GM19043 (cell line): ENCODE measurements around the gene ATP5PB.

Experiments used
- ATAC-seq: cut with Tn5 transposase; IDR thresholded peaks from one replicate; pipeline ENCODE4 v1.9.1; 2021; ENCODE audit warnings: low read depth; ENCODE audit not compliant: unreplicated experiment

The ATP5PB gene, protein sequence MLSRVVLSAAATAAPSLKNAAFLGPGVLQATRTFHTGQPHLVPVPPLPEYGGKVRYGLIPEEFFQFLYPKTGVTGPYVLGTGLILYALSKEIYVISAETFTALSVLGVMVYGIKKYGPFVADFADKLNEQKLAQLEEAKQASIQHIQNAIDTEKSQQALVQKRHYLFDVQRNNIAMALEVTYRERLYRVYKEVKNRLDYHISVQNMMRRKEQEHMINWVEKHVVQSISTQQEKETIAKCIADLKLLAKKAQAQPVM

DNA sequence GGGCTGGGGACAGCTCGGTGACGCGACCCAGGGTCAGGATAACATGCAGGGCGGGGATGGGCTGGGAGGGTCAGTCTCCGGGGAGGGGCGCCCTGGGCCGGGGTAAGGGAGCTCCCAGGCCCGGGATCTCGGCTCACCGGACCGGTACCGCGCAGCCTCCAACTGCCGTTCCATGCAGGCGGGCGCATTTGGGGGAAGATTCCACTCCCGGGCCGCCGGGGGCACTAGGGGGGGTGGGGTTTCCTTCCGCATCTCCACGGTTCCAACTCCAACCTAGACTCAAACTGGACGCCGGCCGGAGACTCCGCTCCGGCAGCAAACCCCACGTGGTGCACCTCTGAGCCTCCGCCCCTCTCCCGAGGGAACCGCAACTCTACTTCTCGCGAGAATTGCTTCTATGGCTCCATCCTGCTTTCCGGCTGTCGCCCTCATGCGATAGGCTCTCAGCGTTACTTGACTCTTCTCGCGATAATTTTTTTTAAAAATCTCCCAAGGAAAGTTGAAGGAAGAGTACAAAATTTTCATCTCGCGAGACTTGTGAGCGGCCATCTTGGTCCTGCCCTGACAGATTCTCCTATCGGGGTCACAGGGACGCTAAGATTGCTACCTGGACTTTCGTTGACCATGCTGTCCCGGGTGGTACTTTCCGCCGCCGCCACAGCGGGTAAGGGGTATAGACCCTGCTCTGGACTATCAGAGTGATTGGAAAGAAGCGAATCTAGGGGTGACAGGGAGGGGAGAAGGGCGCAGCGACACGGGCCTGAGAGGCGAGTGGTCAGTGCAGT, at the start of gene ATP5PB, which contains the start of gene WDR77:
ATP5PB (plus strand) TSS at position 547 of the 785 bp plus-strand sequence; CDS start at position 625, 78 bp downstream.
WDR77 (minus strand) TSS at position 339 of the 785 bp plus-strand sequence; CDS start at position 252, 87 bp downstream.
- ATAC-seq, result peak; percentile 87

DNA sequence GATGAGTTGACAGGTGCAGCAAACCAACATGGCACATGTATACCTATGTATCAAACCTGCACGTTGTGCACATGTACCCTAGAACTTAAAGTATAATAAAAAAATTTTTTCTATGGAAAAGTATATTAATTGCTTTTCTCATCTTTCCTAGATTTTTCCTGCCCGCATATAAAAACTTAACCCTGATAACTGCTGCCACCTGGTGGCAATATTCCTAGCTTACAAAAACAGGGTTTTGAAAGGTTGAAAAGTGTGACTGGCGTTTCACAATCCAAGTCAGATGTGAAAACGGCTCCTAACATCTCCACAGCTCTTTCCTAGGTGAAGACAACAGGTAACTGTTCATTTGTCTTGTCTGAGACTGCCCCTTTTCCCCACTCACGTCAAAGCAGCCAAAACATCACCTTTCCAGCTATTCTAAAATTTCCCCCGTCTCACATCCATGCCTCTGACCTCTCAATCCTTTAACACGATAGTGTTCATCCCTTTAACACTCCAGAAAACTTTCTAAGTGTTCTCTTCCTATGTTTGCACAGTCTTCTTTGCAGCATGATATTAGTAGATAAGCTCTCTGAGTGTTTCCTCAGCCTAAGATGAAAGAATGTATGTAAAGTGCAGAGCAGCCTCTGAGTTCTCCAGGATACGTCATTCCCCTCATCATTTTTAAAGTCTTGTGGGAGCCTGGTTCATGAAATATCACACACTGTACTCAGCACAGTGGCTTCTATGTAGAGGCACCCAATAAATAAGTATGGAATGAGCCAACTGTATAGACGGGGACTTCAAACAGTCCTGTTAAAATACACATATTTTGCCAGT, 49.3 kb upstream of the ATP5PB start:
- ATAC-seq, result no peak

DNA sequence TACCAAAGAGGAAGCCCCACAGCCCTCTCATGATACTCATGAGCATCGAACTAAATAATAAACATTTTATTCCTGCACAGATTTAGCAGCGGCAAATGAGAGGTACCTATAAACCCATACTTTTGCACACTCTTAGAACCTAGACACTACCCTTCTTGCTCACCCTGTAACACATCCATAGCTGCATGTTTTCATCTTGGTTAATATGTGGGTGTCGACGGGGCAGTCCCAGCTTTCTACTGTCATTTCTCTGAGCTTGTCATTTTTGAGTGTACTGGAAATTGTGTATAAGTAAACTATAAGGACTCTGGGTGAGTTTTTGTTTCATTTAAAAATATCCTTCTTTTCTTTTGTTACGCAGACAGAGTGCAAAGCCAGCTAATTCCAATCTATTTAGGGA, 47.2 kb upstream of the ATP5PB start:
- ATAC-seq, result no peak

DNA sequence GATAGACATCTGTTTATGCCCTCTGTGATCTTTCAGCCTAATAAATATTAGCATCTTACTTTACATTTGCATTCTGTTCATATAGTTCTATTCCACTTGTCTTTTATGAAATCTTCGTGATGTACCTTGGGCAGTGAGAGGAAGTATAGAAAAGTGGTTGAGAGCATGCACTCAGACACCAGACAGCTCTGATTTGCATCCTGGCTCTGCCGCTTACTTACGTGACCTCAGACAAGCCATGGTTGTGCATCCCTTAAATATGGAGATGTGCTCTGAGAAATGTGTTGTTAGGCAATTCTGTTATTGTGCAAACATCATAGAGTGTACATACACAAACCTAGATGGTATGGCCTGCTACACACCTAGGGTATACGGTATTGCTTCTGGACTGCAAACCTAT, 44.7 kb upstream of the ATP5PB start:
- no peak for ATAC-seq

DNA sequence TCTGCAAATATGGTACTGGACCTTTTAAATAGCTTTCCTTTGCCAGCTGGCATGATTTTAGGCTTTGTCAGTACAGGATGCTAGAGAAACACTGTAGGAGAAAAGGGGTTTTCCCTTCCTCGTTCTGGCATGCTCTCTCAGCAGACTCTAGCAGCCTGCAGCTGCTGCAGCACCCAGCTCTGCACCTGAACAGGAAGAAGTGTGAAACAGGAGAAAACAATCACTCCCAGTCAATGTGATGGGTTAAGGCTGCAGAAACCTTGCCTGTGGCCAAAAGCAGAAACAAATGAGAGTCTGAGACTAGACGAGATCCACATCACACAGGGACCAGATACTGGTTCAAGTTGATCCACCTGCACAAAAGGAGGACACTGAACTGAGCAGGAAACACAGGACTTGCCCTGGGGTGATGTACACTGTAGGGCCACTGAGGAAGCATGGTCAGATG, 42.9 kb upstream of the ATP5PB start:
- peak; percentile 95 for ATAC-seq

DNA sequence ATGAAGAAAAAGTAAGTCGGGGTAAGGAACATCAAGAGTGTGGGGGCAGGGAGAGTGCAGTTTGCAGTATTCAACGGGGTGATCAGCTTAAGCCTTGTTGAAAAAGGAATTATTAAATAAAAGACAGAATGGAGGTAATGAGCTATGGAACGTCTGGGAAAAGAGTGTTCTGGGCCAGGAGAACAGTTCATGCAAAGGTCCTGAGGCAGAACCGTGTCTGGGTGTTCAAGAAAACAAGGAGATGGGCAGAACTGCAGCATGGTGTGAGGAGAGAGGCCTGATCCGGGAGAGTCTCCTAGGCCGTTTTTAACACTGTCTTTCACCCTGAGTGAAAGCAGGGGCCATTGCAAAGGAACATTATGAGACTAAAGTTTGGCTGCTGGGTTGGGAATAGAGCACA, 42.0 kb upstream of the ATP5PB start:
- ATAC-seq, result no peak

DNA sequence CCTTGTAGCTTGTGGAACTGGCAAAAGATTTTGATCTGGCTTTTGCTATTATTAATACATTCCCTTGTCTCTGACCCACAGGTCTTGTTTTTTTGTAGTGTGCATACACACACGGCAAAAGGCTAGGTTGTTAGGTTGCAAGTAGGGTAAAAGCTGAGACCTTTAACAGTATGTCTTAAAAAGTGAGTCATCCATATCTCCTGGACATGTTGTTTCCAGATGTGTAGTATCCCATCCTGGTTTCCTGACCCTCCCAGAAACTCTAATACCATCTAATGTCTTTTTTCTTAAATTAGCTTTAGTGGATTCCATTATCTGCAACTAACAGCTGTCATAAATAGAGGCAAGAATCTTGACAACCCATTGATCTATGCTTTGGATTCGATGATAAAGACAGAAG, 36.4 kb upstream of the ATP5PB start:
- ATAC-seq, result no peak

DNA sequence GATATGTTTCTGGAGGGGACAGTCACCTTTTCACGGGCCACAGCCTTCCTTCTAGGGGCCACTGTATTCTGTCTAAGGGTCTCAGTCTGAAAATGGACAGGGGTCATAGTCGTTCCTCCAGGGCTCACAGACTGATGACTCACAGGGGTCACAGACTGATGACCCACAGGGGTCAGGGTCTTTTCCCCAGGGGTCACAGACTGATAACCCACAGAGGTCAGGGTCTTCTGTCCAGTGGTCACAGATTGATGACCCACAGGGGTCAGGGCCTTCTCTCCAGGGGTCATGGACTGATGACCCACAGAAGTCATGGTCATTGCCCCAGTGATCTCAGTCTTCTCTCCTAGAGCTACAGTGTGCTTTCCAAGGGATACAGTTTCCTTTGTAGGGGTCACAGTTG, 34.5 kb upstream of the ATP5PB start:
- no peak for ATAC-seq

DNA sequence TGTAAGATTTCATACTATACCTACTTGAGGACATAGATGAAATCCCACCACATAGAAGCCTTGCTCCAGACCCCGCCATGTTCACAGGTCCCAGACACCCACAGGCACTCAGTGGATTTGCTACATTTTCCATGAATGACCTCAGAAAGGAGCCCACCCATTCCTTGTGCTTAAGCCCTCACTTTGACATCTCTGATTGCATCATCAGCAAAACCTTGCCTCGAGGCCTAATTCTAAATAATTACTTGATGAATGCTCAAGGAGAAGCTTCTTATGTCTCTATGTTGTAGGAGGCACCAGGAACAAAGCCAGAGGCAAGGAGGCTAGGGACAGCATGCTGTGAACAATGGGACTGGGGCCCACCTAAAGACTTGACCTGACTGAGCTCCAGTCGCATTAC, 33.8 kb upstream of the ATP5PB start:
- ATAC-seq, result no peak

DNA sequence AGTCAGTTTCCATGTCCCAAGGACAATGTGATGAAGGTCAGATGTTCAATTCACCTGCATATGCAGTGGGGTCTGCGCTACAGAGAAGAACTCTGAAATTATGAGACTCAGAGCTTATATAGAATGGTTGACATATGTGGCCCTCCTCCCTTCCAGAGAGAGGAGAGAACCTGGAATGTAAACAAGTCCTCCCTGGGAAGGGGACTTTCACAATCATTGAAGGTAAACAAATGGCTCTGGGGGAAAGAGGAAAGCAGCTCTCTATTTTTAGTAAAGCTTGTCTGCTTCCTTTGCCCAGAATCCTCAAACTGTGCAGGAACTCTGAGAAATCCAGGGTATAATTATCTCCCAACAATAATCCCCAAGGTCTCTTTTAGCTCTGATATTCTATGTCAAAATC, 31.5 kb upstream of the ATP5PB start:
- no peak for ATAC-seq

DNA sequence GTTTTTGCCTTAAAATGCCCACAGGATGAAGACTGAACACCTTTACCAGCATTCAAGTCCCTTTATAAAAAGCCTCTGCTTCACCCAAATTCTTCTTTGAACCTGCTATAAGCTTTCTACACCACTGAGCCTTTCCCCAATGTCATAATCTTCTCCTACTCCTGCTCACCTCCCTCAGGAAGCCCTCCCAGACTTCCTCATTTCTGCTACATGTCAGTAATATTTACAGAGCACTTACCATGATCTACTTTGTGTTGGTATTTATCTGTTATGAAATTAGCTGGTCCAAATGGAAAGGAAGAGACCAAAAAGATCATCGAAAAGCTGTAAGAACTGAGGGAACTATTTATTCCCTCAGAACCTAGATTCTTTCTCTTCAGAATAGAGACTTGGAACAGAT, 30.2 kb upstream of the ATP5PB start:
- no peak for ATAC-seq

DNA sequence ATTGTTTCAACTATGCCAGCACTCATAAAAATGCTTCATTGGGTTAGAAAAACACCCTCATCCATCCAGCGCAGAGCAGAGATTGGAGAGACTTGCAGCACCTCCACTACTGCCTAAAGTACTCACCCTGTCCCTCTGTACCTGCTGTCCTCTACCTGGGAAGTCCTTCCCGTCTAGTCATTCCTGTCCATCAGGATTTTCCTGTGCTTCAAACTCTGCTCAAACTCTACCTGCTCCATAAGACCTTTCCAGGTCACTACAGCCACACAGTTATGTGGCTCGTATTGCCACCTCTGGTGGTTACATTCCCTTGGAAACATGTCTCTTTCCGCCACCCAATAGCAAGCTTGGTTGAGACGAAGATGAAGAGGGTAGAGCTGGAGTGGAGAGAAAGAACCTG, 28.9 kb upstream of the ATP5PB start:
- no peak for ATAC-seq

DNA sequence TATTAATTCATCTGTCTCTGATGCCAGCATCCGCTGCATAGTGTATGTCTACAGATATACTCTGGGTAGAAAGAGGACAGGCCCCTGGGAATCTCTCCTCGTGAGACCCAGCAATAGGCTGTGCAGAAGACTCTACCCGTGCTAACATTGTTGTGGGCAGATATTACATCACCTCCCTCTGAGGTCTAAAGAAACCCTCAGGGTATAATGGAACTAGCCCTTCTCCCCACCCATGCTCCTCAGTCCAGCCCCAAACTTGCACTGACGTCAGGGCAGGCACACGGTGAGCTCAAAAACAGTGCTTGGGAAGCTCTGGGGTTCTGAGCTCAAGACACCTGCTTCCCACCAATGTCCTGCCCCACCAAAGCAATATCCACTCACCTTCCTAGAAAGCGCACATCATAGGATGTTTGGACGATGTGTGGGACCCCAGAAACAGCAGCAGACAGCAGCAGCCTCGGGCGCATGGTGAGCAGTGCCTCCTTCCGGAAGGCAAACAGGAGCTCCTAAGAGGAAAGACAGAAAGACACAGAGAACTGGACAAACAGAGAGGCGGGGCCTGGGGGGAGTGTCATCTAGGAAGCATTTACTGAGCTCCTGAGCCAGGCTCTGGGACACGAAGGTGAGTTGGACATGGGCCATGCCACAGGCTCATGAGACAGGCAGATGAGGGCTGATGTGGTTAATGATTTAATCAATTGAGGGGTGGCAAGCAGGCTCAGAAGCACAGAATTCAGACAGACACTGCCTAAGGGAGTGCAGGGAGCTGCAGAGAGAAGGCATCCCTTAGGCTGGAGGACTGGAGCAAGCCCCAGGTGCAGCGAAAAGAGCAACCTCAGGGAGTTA, 26.5 kb upstream of the ATP5PB start:
- no peak for ATAC-seq

DNA sequence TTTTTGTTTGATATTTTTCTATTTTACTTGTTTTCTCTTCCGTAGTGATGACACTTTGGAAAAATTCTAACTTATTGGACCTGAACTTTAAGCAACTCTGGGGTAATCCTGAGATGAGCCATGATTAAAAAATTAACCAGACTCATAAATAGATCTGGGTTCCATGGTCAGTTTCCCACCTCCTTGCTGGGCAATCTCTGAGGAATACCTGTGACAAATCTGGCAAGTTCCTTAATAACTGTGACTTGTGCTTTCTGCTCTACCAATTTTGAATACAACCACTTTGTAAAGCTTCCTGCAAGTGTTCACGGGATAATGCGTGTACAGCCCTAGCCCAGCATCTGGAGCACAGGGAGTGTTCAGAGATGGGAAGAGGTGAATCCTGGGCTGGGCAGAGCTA, 25.0 kb upstream of the ATP5PB start:
- no peak for ATAC-seq

DNA sequence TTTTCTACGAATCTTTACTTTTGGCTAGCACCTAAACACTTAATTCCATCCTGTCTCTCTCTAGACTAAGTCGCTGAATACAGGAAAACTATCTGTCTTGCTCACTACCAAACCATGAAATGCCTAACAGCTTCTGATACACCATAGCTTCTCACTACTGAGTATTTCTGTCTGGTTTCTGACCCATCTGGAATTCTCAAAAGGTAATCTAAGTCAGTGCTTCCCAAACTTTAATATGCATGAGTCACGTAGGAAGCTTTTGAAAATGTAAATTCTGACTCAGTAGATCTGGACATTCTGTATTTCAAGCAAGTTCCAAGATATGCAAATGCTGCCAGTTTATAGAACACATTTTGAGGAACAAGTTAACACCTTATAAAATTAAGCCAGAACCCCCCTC, 12.5 kb upstream of the ATP5PB start:
- no peak for ATAC-seq

DNA sequence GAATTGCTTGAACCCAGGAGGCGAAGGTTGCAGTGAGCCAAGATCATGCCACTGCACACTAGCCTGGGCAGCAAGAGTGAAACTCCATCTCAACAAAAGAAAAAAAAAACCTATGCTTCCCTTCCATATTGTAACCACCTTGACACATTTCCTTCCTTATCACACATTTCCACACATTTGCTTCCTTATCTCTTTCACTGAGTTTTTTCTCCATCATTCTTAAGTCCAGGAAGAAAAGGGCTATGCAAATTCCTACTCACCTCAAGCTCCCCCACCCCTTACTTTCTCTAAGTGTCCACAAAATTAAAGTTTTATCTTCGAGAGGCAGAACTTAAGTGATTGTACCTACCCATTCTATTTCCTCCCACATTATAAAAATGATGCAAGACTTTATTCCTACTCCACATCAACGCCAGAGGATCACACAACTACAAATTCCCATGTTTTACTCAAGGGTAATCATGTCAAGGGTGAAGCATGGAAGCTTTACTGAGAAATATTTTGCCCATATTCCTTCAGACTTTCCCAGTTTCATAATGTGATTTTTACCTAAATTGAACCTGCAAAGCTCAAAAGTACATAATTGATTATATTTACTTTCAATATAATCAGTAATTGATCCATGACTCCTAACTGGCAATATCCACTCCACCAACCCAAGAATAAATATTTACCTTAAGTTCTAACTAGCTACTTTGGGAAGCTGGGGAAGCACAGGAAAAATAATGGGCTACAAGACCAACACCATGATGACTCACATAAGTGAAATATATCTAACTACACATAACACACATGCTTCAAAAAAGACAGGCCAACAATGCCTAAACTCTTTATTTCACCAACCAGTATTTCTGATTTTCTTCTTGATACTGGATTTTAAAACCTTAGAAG, 9.6 kb upstream of the ATP5PB start:
- no peak for ATAC-seq

DNA sequence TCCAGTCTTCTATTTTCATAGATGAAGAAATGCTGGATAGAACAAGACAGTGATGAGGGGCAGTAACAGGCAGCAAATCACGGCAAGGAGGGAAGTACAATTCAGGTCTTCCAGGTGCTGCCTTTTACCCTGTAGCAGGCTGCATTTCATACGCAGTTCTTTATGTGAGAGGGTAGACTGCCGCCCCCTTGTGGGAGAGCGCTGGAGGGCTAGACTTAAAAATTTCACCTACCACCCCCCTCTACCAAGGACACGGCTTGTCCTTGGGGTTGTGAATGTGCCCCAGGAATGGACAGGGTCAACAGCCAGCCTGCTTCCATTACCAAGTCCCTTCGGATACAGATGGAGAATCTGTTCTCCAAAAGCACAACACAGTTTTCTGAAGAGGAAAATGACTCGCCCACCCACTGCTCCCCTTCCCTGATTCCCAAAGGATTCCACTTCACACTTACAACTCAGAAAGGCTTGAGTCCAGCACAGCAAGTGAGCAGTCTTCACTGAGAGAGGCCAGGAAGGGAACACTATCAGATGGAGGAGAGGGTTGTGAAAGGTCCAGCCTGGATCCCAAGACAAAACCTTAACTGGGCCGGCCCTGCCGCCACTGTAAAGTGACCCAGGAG, 7.6 kb upstream of the ATP5PB start:
- ATAC-seq, result no peak

DNA sequence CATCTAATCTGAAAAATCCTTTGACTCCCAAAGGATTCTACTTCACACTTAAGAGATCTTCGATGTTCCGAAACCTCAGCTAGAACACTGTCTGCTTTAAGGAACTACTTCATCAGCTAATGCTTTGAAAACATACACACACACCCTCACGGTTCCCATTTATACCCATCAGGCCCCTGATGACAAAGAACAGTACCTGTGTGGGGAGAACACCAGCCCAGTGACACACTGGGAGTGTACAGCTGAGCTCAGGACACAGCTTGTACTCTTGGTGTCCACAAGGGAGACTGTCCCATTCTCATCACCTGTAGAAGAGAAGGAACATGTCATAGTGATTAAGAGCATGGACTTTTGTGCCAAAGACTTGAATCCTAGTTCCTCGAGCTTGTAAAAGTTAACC, 6.8 kb upstream of the ATP5PB start:
- no peak for ATAC-seq

DNA sequence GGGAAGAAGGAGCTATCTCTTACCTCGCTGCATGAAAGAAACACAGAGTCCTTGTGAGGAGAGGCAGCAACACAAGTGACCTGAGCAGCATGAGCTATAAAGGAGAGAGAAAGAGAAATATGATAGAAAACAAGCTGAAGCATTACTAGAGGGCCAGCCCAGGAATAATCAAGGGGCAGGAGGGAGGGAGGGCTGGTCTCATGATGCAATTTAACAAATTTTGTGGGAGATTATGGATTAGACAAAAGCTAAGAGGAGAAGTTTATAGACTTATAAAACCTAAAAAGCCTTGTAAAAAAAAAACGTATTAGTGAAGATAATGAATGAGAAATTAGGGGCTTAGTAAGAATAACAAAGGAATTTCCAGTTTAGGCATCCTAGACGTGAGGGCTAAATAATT, 5.2 kb upstream of the ATP5PB start:
- no peak for ATAC-seq
